ENCODE results near the gene BICD1. TPM values are rescaled to one million over a fixed set of nuclear protein-coding genes. Genes with fewer than 3 reads are reported as not detected.

Gene BICD1
- total and polyA plus RNA-seq, 5 experiments from 2014 or later = 5.9 to 17.6 (median 7.7) TPM

DNA sequence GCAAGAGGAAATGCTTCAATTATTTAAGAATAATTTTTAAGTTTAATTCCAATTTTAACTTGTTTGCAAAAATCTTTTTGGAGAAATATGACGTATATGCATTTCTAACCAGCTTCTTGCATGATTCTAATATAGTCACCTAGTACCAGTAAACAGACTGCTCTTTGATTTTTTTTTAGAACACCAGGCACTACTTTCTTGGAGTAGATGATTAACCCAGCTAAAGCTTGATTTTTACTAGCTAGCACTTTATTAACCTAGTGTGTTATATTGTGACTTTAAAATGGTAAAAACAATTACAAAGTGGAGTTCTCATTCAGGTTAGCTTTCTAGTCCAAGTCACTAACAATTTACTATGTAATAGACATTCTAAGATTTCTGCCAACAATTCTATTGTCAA is 260.1 kb downstream of the BICD1 start:
- Mint-ChIP-seq H3K4me1 (no peaks in the 10 kb centered on the region), H3K27me3 (no peaks in the 10 kb centered on the region), H3K36me3 (no peaks in the 10 kb centered on the region), H3K27ac (no peak overlapping the region), H3K9me3 (no peaks in the 10 kb centered on the region), H3K4me3 (no peak overlapping the region)
- ATAC-seq = no peak
- POLR2A ChIA-PET = no interaction called here
- no peak for DNase-seq

- Mint-ChIP-seq H3K9me3 (no peaks in the 10 kb centered on the region), H3K27ac (peak overlapping the region in 1 of 10 donors; percentile 48), H3K4me1 (no peaks in the 10 kb centered on the region), H3K36me3 (no peaks in the 10 kb centered on the region), H3K4me3 (no peak overlapping the region), H3K27me3 (no peaks in the 10 kb centered on the region)
- POLR2A ChIA-PET = no interaction called here
- ATAC-seq (no peak), DNase-seq (no peak)
Measured at GRCh38 chr12:32367381-32367780, 260.7 kb downstream of the BICD1 start.

- Mint-ChIP-seq H3K4me3 (no peak overlapping the region), H3K4me1 (no peaks in the 10 kb centered on the region), H3K9me3 (no peaks in the 10 kb centered on the region), H3K36me3 (no peaks in the 10 kb centered on the region), H3K27ac (no peak overlapping the region), H3K27me3 (no peaks in the 10 kb centered on the region)
- peak in 1 of 10 donors; percentile 54 for DNase-seq
- no peak for ATAC-seq
- POLR2A ChIA-PET = no interaction called here
Measured at GRCh38 chr12:32369202-32369601, 262.6 kb downstream of the BICD1 start.

DNA sequence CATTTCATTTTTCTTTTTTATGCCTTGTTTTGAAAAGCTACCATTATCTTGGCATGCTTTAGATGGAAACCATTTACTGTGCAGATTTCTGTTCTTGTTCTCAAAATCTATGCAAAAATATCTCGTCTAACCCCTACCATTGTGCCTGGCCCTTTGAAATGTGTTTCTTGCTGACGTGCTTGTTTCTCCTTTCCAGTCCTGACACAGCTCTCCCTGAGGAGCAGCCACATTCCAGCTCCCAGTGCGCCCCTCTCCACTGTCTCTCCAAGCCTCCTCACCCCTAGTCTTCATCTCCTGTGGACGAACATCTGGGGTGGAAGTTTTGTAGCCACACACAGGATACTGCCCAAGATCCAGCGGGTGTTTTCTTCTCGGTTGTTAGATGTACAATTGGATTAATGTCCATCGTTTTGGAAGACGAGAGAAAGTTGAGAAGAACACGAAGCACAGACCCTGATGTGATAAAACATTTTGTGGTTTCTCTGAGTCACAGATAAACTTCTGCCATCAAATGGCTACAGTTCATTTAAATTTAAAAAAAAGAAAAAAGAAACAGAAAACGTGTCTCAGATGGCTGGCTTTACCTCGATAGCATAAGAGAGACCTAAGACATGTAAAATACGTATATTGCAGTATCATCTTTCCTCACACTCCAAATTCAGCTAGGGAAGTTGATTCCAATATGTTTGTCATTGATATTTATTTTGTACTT is 270.9 kb downstream of the BICD1 start:
- Mint-ChIP-seq H3K27me3 (no peaks in the 10 kb centered on the region), H3K27ac (no peak overlapping the region), H3K36me3 (peaks cover 0 to 3% (median 3%) of the 10 kb centered on the region in 3 donors), H3K4me1 (no peaks in the 10 kb centered on the region), H3K9me3 (no peaks in the 10 kb centered on the region), H3K4me3 (no peak overlapping the region)
- DNase-seq (no peak), ATAC-seq (no peak)
- POLR2A ChIA-PET = no interaction called here

- H3K9me3 Mint-ChIP-seq = no peaks in the 10 kb centered on the region
- no peaks in the 10 kb centered on the region for H3K4me1 Mint-ChIP-seq
- no peaks in the 10 kb centered on the region for H3K27me3 Mint-ChIP-seq
- ATAC-seq (no peak), DNase-seq (no peak)
- no peak overlapping the region for H3K27ac Mint-ChIP-seq
- peaks cover 0 to 3% (median 3%) of the 10 kb centered on the region in 3 donors for H3K36me3 Mint-ChIP-seq
- POLR2A ChIA-PET = interaction anchor here (0.6 kb wide), 1 partner anchor 812 kb away, joined by 5 read pairs; no protein-coding TSS in a partner anchor
- no peak overlapping the region for H3K4me3 Mint-ChIP-seq
Measured at GRCh38 chr12:32379213-32379612, 272.6 kb downstream of the BICD1 start.

DNA sequence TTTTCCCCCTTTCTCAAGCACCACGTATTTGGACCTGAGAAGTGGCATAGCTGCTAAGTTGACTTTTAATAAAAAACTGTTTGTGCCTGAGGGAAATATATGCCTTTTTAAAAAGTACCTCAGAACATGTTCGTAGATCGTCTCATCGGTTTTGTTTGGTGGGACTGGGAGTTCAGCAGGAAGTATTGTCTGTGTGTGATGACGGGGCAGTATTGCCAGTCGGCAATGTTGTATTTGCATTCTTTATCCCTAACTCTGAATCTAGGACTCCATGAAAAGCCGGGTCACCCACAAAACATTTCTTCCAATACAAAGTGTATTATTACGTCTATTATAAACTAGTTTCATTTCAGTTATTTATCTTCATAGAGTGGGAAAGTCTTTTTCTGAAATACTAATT is 273.0 kb downstream of the BICD1 start:
- no peaks in the 10 kb centered on the region for H3K4me1 Mint-ChIP-seq
- H3K9me3 Mint-ChIP-seq = no peaks in the 10 kb centered on the region
- no peak overlapping the region for H3K4me3 Mint-ChIP-seq
- no peaks in the 10 kb centered on the region for H3K27me3 Mint-ChIP-seq
- DNase-seq (no peak), ATAC-seq (no peak)
- peaks cover 0 to 3% (median 3%) of the 10 kb centered on the region in 3 donors for H3K36me3 Mint-ChIP-seq
- H3K27ac Mint-ChIP-seq = no peak overlapping the region
- POLR2A ChIA-PET = interaction anchor here (0.6 kb wide), 1 partner anchor 812 kb away, joined by 5 read pairs; no protein-coding TSS in a partner anchor

DNA sequence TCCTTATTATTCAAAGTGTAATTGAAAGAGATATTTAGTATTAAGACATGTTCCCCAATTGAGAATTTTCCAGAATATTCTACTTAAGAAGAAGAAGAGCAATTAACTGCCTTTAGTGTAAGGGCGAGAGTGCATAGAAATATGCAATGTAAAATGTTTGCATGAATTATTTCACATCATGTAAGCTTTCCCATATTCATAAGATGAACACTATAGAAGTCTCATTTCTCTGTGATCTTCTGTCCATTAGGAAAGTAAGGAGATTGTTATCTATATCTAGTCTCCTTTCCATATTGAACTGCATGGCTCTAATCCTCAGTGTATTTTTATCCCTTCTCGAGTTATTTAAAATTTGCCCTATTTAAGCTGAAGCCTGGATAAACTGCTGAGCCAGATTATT is 275.6 kb downstream of the BICD1 start:
- H3K36me3 Mint-ChIP-seq = peaks cover 0 to 3% (median 3%) of the 10 kb centered on the region in 3 donors
- no peak overlapping the region for H3K4me3 Mint-ChIP-seq
- ATAC-seq (no peak), DNase-seq (no peak)
- H3K27me3 Mint-ChIP-seq = no peaks in the 10 kb centered on the region
- POLR2A ChIA-PET = no interaction called here
- H3K4me1 Mint-ChIP-seq = no peaks in the 10 kb centered on the region
- no peak overlapping the region for H3K27ac Mint-ChIP-seq
- no peaks in the 10 kb centered on the region for H3K9me3 Mint-ChIP-seq

DNA sequence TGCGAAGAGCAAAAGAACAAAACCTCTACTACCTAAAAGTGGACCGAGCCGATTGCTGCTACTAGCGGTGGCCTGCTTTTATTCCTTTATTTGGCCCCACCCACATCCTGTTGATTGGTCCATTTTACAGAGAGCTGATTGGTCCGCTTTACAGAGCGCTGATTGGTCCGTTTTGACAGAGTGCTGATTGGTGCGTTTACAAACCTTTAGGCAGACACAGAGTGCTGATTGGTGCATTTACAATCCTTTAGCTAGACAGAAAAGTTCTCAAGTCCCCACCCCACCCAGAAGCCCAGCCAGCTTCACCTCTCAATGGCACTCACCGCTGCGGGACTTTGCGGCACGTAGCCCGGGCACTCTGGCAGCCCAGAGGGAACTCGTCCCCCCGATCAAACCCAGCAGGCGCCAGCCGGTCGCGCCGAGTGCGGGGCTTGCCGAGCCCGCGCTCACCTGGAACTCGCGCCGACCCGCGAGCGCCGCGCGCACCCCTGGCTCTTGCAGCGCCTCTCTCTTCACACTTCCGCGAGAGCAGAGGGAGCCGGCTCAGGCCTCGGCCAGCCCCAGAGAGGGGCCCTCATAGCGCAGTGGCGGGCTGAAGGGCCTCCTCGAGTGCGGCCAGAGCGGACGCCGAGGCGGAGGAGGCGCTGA is 284.0 kb downstream of the BICD1 start:
- peak overlapping the region; percentile 26 to 70 (median 62) for H3K4me3 Mint-ChIP-seq
- ATAC-seq = peak; percentile 59 to 66
- peaks cover 0 to 3% (median 0%) of the 10 kb centered on the region in 9 donors for H3K9me3 Mint-ChIP-seq

GRCh38 chr12:32395026-32395425 is 288.4 kb downstream of the BICD1 start:
- Mint-ChIP-seq H3K27ac (no peak overlapping the region), H3K27me3 (peaks cover 0 to 22% (median 8%) of the 10 kb centered on the region in 5 donors), H3K9me3 (peaks cover 0 to 3% (median 0%) of the 10 kb centered on the region in 9 donors), H3K4me1 (peaks cover 0 to 12% (median 6%) of the 10 kb centered on the region in 4 donors), H3K4me3 (no peak overlapping the region), H3K36me3 (no peaks in the 10 kb centered on the region)
- POLR2A ChIA-PET = no interaction called here
- no peak for ATAC-seq
- no peak for DNase-seq

More for the DNA sequence above, 284.0 kb downstream of the BICD1 start:
- no peaks in the 10 kb centered on the region for H3K36me3 Mint-ChIP-seq
- H3K4me1 Mint-ChIP-seq = peaks cover 0 to 3% (median 1%) of the 10 kb centered on the region in 4 donors
- H3K27ac Mint-ChIP-seq = peak overlapping the region in 2 of 10 donors; percentile 18 to 42
- peak in 5 of 10 donors; percentile 2 to 25 (median 8) for DNase-seq
- POLR2A ChIA-PET = no interaction called here
- peaks cover 0 to 19% (median 4%) of the 10 kb centered on the region in 5 donors for H3K27me3 Mint-ChIP-seq

GRCh38 chr12:32397696-32398095 is 291.0 kb downstream of the BICD1 start:
- POLR2A ChIA-PET = no interaction called here
- peaks cover 3 to 37% (median 12%) of the 10 kb centered on the region in 5 donors for H3K27me3 Mint-ChIP-seq
- no peak for ATAC-seq

GRCh38 chr12:32398181-32398580 is 291.5 kb downstream of the BICD1 start:
- H3K4me1 Mint-ChIP-seq = peaks cover 0 to 19% (median 10%) of the 10 kb centered on the region in 4 donors
- POLR2A ChIA-PET = no interaction called here

More at GRCh38 chr12:32397696-32398095, 291.0 kb downstream of the BICD1 start:
- H3K36me3 Mint-ChIP-seq = no peaks in the 10 kb centered on the region
- no peak overlapping the region for H3K27ac Mint-ChIP-seq
- no peaks in the 10 kb centered on the region for H3K9me3 Mint-ChIP-seq
- DNase-seq = no peak
- peaks cover 0 to 19% (median 10%) of the 10 kb centered on the region in 4 donors for H3K4me1 Mint-ChIP-seq
- peak overlapping the region in 7 of 10 donors; percentile 30 to 74 (median 45) for H3K4me3 Mint-ChIP-seq

GRCh38 chr12:32398816-32399369 is 292.2 kb downstream of the BICD1 start:
- peak in 1 of 2 donors; percentile 7 for ATAC-seq
- no peak for DNase-seq
- Mint-ChIP-seq H3K9me3 (no peaks in the 10 kb centered on the region), H3K27me3 (peaks cover 5 to 35% (median 19%) of the 10 kb centered on the region in 5 donors), H3K36me3 (no peaks in the 10 kb centered on the region), H3K27ac (peak overlapping the region in 1 of 10 donors; percentile 8), H3K4me3 (peak overlapping the region; percentile 54 to 94 (median 81)), H3K4me1 (peaks cover 0 to 19% (median 10%) of the 10 kb centered on the region in 4 donors)
- POLR2A ChIA-PET = no interaction called here

More at GRCh38 chr12:32398181-32398580, 291.5 kb downstream of the BICD1 start:
- no peak for ATAC-seq
- Mint-ChIP-seq H3K4me3 (peak overlapping the region in 6 of 10 donors; percentile 15 to 94 (median 62)), H3K27ac (no peak overlapping the region), H3K27me3 (peaks cover 3 to 34% (median 16%) of the 10 kb centered on the region in 5 donors), H3K36me3 (no peaks in the 10 kb centered on the region), H3K9me3 (no peaks in the 10 kb centered on the region)
- DNase-seq = no peak

Measured in naive thymus-derived CD8-positive, alpha-beta T cell (primary cell).